Colonic mucosa (tissue), 4 donors: ENCODE measurements around the gene BCL2L11. TPM values are rescaled to one million over a fixed set of nuclear protein-coding genes. Genes with fewer than 3 reads are reported as not detected.

Source experiments
- DNase-seq: peaks from one replicate; pipeline ENCODE4 v3.0.0-alpha.2; 2020
- H3K27ac ChIP-seq: fragments of 200-600 bp; one replicate; pipeline ENCODE4 v1.8.0; 2021
- H3K27me3 ChIP-seq: fragments of 200-600 bp; one replicate; pipeline ENCODE4 v1.8.0; 2021
- H3K36me3 ChIP-seq: fragments of 200-600 bp; one replicate; pipeline ENCODE4 v1.8.0; 2021
- H3K4me1 ChIP-seq: fragments of 200-600 bp; one replicate; pipeline ENCODE4 v1.8.0; 2021; ENCODE audit warnings: mild to moderate bottlenecking
- H3K4me3 ChIP-seq: fragments of 200-600 bp; one replicate; pipeline ENCODE4 v1.8.0; 2021
- H3K9ac ChIP-seq, 2 donors: one replicate each; pipeline ENCODE4 v1.7.0; 2013; ENCODE audit warnings: control low read depth in 2 of 2, low read depth in 2 of 2, low read length in 2 of 2
- H3K9me3 ChIP-seq: fragments of 200-600 bp; one replicate; pipeline ENCODE4 v1.8.0; 2021
- intact Hi-C: fragments of 100-400 bp; cut with DNase I; formaldehyde crosslinking; loops from one replicate; pipeline ENCODE4 v1.14.1; 2022
- total RNA-seq, 2 donors: library from RNA; stranded (reverse); fragmentation: NEBNext Ultra II Directional in 1 of 2; extraction: Animal tissue kit (Norgen Biotek cat#: 25700) in 1 of 2; gene quantifications; one replicate each; pipeline ENCODE4 v1.2.1, GENCODE V29; 2021
- TF ChIP-seq, protein P1 (sequence below): fragments of 200-600 bp; IDR thresholded peaks from one replicate; pipeline ENCODE4 v1.8.0; 2022; ENCODE audit warnings: antibody characterized with exemption, mild to moderate bottlenecking
- donor health status: healthy.
- donor health status: DM: no; HTN: no; CAD: no.
- donor health status: DM: no; HTN: no; CAD: no.

Gene BCL2L11
- total RNA-seq, 2 donors from 2014 or later, result 21.3 to 31.7 TPM

- Histone ChIP-seq H3K4me1 (no peaks in the 10 kb centered on the region), H3K27ac (no peak overlapping the region), H3K27me3 (no peaks in the 10 kb centered on the region), H3K4me3 (no peak overlapping the region), H3K9me3 (no peaks in the 10 kb centered on the region), H3K9ac (no peak overlapping the region), H3K36me3 (no peaks in the 10 kb centered on the region)
- TF ChIP-seq, protein P1, sequence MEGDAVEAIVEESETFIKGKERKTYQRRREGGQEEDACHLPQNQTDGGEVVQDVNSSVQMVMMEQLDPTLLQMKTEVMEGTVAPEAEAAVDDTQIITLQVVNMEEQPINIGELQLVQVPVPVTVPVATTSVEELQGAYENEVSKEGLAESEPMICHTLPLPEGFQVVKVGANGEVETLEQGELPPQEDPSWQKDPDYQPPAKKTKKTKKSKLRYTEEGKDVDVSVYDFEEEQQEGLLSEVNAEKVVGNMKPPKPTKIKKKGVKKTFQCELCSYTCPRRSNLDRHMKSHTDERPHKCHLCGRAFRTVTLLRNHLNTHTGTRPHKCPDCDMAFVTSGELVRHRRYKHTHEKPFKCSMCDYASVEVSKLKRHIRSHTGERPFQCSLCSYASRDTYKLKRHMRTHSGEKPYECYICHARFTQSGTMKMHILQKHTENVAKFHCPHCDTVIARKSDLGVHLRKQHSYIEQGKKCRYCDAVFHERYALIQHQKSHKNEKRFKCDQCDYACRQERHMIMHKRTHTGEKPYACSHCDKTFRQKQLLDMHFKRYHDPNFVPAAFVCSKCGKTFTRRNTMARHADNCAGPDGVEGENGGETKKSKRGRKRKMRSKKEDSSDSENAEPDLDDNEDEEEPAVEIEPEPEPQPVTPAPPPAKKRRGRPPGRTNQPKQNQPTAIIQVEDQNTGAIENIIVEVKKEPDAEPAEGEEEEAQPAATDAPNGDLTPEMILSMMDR, result no peak
- intact Hi-C loops, result no loop called here
- no peak for DNase-seq
Measured at GRCh38 chr2:111204706-111205105, 84.0 kb downstream of the BCL2L11 start.

DNA sequence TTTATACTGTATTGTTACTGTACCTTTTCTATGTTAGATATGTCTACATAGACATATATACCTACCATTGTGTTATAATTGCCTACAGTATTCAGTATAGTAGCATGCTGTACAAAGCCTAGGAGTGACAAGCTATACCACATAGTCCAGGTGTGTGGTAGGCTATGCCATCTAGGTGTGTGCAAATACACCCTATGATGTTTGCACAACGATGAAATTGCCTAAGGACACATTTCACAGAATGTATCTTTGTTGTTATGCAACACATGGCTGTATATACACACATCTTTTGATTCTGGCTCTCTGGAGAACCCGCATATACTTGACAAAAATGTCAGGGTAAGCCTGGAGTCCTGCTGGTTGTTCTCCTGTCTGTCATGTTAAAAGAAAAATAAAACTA, 85.1 kb downstream of the BCL2L11 start:
- Histone ChIP-seq H3K4me1 (no peaks in the 10 kb centered on the region), H3K9me3 (no peaks in the 10 kb centered on the region), H3K27ac (no peak overlapping the region), H3K4me3 (no peak overlapping the region), H3K36me3 (no peaks in the 10 kb centered on the region), H3K27me3 (no peaks in the 10 kb centered on the region), H3K9ac (no peak overlapping the region)
- intact Hi-C loops, result no loop called here
- TF ChIP-seq, protein P1, result no peak
- no peak for DNase-seq

GRCh38 chr2:111207851-111208250, 87.1 kb downstream of the BCL2L11 start:
- TF ChIP-seq, protein P1, result no peak
- Histone ChIP-seq H3K27me3 (no peaks in the 10 kb centered on the region), H3K36me3 (no peaks in the 10 kb centered on the region), H3K27ac (no peak overlapping the region), H3K9me3 (no peaks in the 10 kb centered on the region), H3K4me3 (no peak overlapping the region), H3K9ac (no peak overlapping the region), H3K4me1 (no peaks in the 10 kb centered on the region)
- intact Hi-C loops, result no loop called here
- DNase-seq, result no peak

GRCh38 chr2:111208639-111209038, 87.9 kb downstream of the BCL2L11 start:
- TF ChIP-seq, protein P1, result no peak
- intact Hi-C loops, result no loop called here
- no peak overlapping the region for H3K9ac ChIP-seq
- H3K4me3 ChIP-seq, result no peak overlapping the region
- no peak overlapping the region for H3K27ac ChIP-seq
- H3K9me3 ChIP-seq, result no peaks in the 10 kb centered on the region
- no peak for DNase-seq
- no peaks in the 10 kb centered on the region for H3K27me3 ChIP-seq
- H3K36me3 ChIP-seq, result no peaks in the 10 kb centered on the region
- H3K4me1 ChIP-seq, result no peaks in the 10 kb centered on the region

GRCh38 chr2:111209045-111209514, 88.4 kb downstream of the BCL2L11 start:
- H3K9ac ChIP-seq, result no peak overlapping the region
- no peaks in the 10 kb centered on the region for H3K4me1 ChIP-seq
- no peak overlapping the region for H3K27ac ChIP-seq
- H3K4me3 ChIP-seq, result no peak overlapping the region
- H3K27me3 ChIP-seq, result no peaks in the 10 kb centered on the region
- no peaks in the 10 kb centered on the region for H3K9me3 ChIP-seq
- TF ChIP-seq, protein P1, result no peak
- DNase-seq, result no peak
- no peaks in the 10 kb centered on the region for H3K36me3 ChIP-seq
- intact Hi-C loops, result no loop called here
